Ishikawa (cell line): ENCODE measurements around the gene KCNIP3.

Experiments
- CEBPB ChIP-seq: IDR thresholded peaks from 2 replicates; pipeline ENCODE4 v1.6.1; 2012
- CREB1 ChIP-seq: IDR thresholded peaks from 2 replicates; pipeline ENCODE4 v1.6.1; 2012; ENCODE audit warnings: low read depth
- EGR1 ChIP-seq: IDR thresholded peaks from 2 replicates; pipeline ENCODE4 v1.6.1; 2012
- EP300 ChIP-seq: IDR thresholded peaks from 2 replicates; pipeline ENCODE4 v1.6.1; 2012; ENCODE audit warnings: borderline replicate concordance
- FOXM1 ChIP-seq: IDR thresholded peaks from 2 replicates; pipeline ENCODE4 v1.6.1; 2012; ENCODE audit warnings: low read depth, borderline replicate concordance
- NFIC ChIP-seq: IDR thresholded peaks from 2 replicates; pipeline ENCODE4 v1.6.1; 2012
- RAD21 ChIP-seq: IDR thresholded peaks from 2 replicates; pipeline ENCODE4 v1.6.1; 2012; ENCODE audit warnings: low read depth
- TAF1 ChIP-seq: IDR thresholded peaks from 2 replicates; pipeline ENCODE4 v1.6.1; 2012; ENCODE audit warnings: low read depth, mild to moderate bottlenecking
- TCF12 ChIP-seq: IDR thresholded peaks from 2 replicates; pipeline ENCODE4 v1.6.1; 2012; ENCODE audit warnings: low read depth
- TEAD4 ChIP-seq: IDR thresholded peaks from 2 replicates; pipeline ENCODE4 v1.6.1; 2012
- YY1 ChIP-seq: IDR thresholded peaks from 2 replicates; pipeline ENCODE4 v1.6.1; 2012; ENCODE audit warnings: low read depth
- ZBTB7A ChIP-seq: IDR thresholded peaks from 2 replicates; pipeline ENCODE4 v1.6.1; 2012; ENCODE audit warnings: low read depth
- TF ChIP-seq, protein P1 (sequence below): IDR thresholded peaks from 2 replicates; pipeline ENCODE4 v1.6.1; 2012
- TF ChIP-seq, protein P2 (sequence below): IDR thresholded peaks from 2 replicates; pipeline ENCODE4 v1.6.1; 2012
- TF ChIP-seq, protein P3 (sequence below): IDR thresholded peaks from 2 replicates; pipeline ENCODE4 v1.6.1; 2012; ENCODE audit warnings: low read depth, mild to moderate bottlenecking

The KCNIP3 gene

DNA sequence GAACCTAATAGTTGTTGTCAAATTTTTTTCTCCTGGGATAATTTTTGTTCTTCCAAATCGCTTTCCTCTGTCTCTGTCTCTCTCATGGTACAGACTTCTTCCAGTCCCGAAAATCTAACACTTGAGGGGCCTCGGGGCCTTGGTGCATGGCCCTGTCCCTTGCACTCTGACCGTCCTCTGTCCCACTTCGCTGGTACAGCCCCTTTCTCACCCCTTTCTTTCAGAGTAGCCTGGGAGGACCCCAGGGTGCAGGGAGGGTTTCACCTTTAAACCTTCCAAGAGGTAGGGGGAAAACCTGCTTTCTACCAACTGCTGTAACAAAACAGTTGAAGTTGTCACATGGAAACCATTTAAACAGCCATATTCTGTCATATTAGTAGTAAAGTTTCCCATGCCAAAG, 83.1 kb downstream of the KCNIP3 start:
- TF ChIP-seq EP300 = no peak
- no peak for TF ChIP-seq RAD21
- TF ChIP-seq, protein P1, sequence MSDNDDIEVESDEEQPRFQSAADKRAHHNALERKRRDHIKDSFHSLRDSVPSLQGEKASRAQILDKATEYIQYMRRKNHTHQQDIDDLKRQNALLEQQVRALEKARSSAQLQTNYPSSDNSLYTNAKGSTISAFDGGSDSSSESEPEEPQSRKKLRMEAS = no peak
- TF ChIP-seq CEBPB = no peak
- TF ChIP-seq TEAD4 = no peak
- no peak for TF ChIP-seq CREB1
- no peak for TF ChIP-seq EGR1
- TF ChIP-seq, protein P2, sequence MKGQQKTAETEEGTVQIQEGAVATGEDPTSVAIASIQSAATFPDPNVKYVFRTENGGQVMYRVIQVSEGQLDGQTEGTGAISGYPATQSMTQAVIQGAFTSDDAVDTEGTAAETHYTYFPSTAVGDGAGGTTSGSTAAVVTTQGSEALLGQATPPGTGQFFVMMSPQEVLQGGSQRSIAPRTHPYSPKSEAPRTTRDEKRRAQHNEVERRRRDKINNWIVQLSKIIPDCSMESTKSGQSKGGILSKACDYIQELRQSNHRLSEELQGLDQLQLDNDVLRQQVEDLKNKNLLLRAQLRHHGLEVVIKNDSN = no peak
- TF ChIP-seq TCF12 = no peak
- no peak for TF ChIP-seq TAF1
- TF ChIP-seq, protein P3, sequence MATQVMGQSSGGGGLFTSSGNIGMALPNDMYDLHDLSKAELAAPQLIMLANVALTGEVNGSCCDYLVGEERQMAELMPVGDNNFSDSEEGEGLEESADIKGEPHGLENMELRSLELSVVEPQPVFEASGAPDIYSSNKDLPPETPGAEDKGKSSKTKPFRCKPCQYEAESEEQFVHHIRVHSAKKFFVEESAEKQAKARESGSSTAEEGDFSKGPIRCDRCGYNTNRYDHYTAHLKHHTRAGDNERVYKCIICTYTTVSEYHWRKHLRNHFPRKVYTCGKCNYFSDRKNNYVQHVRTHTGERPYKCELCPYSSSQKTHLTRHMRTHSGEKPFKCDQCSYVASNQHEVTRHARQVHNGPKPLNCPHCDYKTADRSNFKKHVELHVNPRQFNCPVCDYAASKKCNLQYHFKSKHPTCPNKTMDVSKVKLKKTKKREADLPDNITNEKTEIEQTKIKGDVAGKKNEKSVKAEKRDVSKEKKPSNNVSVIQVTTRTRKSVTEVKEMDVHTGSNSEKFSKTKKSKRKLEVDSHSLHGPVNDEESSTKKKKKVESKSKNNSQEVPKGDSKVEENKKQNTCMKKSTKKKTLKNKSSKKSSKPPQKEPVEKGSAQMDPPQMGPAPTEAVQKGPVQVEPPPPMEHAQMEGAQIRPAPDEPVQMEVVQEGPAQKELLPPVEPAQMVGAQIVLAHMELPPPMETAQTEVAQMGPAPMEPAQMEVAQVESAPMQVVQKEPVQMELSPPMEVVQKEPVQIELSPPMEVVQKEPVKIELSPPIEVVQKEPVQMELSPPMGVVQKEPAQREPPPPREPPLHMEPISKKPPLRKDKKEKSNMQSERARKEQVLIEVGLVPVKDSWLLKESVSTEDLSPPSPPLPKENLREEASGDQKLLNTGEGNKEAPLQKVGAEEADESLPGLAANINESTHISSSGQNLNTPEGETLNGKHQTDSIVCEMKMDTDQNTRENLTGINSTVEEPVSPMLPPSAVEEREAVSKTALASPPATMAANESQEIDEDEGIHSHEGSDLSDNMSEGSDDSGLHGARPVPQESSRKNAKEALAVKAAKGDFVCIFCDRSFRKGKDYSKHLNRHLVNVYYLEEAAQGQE = no peak

DNA sequence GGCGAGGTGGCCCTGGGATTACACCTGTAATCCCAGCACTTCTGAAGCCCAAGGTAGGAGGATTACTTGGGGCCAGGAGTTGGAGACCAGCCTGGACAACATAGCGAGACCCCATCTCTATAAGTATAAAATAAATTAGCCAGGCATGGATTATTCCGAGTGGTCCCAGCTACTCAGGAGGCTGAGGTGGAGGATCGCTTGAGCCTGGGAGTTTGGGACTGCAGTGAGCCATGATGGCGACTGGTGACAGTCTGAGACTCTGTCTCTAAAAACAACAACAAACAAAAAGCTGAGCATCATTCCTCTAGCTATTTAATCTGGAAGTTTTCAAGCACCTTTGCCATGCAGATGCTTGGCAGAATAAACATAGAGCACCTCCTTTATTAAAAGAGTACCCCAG, 83.6 kb downstream of the KCNIP3 start:
- TF ChIP-seq FOXM1 (no peak), RAD21 (no peak), NFIC (no peak)
- TF ChIP-seq, protein P1 = no peak

DNA sequence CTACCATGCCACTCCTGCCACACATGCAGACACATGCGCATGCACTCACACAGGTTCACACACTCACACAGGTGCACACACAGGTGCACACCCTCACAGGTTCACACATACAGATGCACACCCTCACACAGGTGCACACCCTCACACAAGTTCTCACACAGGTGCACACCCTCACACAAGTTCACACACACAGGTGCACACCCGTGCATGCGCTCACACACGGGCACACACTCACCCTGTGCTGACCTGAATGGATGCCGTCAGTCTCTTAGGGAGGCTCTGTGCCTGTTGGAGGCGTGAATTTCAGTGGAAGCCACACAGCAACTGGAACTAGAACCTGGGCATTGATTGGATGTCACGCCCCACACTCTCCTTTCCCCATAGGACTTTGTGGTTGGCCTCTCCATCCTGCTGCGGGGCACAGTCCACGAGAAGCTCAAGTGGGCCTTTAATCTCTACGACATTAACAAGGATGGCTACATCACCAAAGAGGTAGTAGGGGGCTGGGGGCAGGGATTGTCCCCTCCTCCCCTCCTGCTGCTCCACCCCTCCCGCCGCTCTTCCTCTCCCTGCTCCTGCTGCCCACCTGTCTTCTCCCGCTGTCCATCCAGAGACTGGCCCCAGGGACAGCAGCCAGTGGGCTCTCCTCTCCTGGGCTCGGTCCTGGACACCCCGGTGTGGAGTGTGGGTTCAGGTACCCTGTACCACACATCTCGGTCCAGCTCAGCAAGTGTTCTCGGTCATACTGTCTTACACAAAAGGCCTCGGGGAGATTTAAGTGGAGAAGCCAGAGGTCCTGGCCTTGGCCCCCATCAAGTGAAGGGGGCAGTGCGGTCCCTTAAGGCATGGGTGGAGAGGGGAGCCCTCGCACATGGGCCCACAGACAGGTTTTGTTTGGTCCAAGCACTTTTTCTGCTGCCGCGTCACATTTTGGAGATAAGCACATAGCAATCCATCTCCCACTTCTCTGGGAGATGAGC, 84.4 kb downstream of the KCNIP3 start:
- TF ChIP-seq TCF12 = no peak
- no peak for TF ChIP-seq EGR1
- TF ChIP-seq CREB1 = no peak
- TF ChIP-seq ZBTB7A = no peak
- no peak for TF ChIP-seq YY1
- no peak for TF ChIP-seq EP300
- no peak for TF ChIP-seq NFIC
- TF ChIP-seq TAF1 = no peak
- TF ChIP-seq, protein P1 = no peak
- TF ChIP-seq, protein P3 = no peak
- TF ChIP-seq, protein P2 = no peak
- TF ChIP-seq RAD21 = no peak
- no peak for TF ChIP-seq TEAD4
- no peak for TF ChIP-seq CEBPB
- no peak for TF ChIP-seq FOXM1

DNA sequence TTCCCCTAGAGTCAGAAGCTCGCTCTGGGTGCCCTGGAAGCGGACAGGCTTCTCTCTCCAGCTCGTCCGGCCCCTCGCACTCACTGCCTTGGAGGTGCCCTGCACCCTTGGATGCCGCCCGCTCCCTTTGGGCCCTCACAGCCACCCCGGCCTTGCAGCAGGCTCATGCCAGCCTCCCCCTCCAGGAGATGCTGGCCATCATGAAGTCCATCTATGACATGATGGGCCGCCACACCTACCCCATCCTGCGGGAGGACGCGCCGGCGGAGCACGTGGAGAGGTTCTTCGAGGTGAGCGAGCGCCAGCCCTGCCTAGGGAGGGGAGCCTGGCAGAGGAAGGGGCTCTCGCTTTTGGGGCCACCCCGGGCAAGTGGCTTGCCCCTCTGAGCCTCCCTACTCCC, 85.0 kb downstream of the KCNIP3 start:
- TF ChIP-seq CEBPB (no peak), CREB1 (no peak), NFIC (no peak), RAD21 (no peak), EGR1 (no peak), EP300 (no peak), FOXM1 (no peak)
- TF ChIP-seq, protein P3 = no peak
